Panc1 (cell line): ENCODE results near the gene FAM50A.

ENCODE experiments used
- CTCF ChIP-seq: fragments of 450-650 bp; IDR thresholded peaks from 2 replicates; pipeline ENCODE4 v1.5.1; 2017; ENCODE audit warnings: mild to moderate bottlenecking
- POLR2AphosphoS5 ChIP-seq: IDR thresholded peaks from 2 replicates; pipeline ENCODE4 v1.6.1; 2012; ENCODE audit warnings: mild to moderate bottlenecking, low read depth, low read length, moderate library complexity
- SIN3A ChIP-seq: IDR thresholded peaks from 2 replicates; pipeline ENCODE4 v1.6.1; 2012; ENCODE audit warnings: low read depth, mild to moderate bottlenecking, low read length, moderate library complexity, borderline replicate concordance; ENCODE audit not compliant: insufficient read depth
- TF ChIP-seq, protein P1 (sequence below), 2 experiments: IDR thresholded peaks; 2 replicates each; pipeline ENCODE4 v1.6.1; 2011 to 2012; ENCODE audit warnings: low read depth in 2 of 2, control low read depth in 1 of 2, low read length in 1 of 2, mild to moderate bottlenecking in 1 of 2, moderate library complexity in 1 of 2; ENCODE audit not compliant: insufficient read depth in 1 of 2

GRCh38 chrX:154478728-154479622, 35.0 kb downstream of the FAM50A start, which contains the start of gene LAGE3:
- no peak for TF ChIP-seq CTCF
- peak; percentile 84 for TF ChIP-seq POLR2AphosphoS5
- TF ChIP-seq, protein P1, sequence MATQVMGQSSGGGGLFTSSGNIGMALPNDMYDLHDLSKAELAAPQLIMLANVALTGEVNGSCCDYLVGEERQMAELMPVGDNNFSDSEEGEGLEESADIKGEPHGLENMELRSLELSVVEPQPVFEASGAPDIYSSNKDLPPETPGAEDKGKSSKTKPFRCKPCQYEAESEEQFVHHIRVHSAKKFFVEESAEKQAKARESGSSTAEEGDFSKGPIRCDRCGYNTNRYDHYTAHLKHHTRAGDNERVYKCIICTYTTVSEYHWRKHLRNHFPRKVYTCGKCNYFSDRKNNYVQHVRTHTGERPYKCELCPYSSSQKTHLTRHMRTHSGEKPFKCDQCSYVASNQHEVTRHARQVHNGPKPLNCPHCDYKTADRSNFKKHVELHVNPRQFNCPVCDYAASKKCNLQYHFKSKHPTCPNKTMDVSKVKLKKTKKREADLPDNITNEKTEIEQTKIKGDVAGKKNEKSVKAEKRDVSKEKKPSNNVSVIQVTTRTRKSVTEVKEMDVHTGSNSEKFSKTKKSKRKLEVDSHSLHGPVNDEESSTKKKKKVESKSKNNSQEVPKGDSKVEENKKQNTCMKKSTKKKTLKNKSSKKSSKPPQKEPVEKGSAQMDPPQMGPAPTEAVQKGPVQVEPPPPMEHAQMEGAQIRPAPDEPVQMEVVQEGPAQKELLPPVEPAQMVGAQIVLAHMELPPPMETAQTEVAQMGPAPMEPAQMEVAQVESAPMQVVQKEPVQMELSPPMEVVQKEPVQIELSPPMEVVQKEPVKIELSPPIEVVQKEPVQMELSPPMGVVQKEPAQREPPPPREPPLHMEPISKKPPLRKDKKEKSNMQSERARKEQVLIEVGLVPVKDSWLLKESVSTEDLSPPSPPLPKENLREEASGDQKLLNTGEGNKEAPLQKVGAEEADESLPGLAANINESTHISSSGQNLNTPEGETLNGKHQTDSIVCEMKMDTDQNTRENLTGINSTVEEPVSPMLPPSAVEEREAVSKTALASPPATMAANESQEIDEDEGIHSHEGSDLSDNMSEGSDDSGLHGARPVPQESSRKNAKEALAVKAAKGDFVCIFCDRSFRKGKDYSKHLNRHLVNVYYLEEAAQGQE (IDR thresholded peaks at IDR 0.05; ENCODE audit: insufficient read depth in 1 of 2, low read depth in 2 of 2, low read length in 1 of 2), result 0 out of 4 replicates have a peak, but pooled peaks of 1 of the 2 experiments have one; percentile 22
- no peak; the same call in 1 of the 2 replicates for TF ChIP-seq SIN3A
